NCI-H1105 treated with DMSO at 0.1 percent for 48 hours (cell line): Measurements from ENCODE around the gene CDK14.

Source experiments
- DNase-seq: peaks from one replicate; lab custom pipeline; 2025; lab: John Stamatoyannopoulos, UW

CDK14 gene

DNA sequence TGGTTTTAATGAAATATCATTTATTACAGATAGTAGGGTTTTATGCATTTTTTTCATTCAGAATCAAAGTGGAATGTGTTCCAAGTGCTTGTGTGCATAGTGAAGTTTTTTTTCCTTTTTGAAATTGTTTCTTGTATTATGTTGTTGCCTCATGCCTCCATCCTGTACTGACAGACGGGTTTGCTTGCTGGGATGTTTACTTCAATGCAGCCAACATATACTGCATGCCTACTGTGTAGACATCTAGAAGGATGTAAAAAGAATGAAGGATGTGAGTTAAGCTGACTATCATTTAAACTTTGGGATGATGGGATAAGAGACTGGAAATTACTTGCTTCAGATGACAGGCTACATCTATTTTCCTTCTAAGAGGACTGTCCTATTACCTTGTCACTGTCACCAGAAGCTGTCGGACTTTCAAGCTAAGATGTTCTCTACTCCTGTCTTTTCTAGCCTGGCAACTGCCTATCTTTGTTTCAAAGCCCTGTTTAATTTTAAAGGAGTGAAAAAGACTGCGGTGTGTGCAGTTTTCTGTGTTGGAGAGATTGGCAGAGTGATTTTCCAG, 243.7 kb downstream of the CDK14 start:
- DNase-seq, result no peak

DNA sequence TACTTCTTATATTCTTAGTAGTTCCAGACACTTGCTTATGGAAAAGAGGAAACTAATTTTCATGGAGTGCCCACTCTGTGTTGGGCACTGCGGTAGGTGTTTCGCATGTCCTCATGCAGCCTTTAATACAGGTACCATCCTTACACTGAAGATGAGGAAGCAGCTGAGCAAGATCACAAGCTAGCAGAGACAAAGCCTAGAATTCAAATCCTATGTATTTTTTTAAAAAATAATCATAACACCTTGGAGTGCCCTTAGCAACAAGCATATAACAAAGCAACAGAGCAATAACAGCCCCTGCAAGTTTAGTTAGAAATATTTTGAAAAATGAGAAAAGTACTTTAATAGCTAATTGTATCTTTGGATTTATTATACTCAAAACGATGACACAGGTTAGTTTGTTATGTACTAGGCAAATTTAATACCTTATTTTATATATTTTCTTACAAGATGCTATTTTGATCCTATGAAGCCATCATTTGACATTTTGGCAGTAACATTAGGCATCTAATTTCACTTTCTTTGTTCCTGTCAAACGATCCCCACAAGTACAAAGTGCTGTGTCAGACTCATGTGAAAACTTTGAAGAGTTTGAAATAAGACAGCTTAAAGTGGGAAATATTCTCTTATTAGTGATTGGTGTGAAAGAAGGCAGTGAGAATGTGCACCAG, 245.8 kb downstream of the CDK14 start:
- DNase-seq, result no peak

- DNase-seq, result no peak
These were observed 246.3 kb downstream of the CDK14 start for GRCh38 chr7:90842430-90842788.

- DNase-seq, result no peak
These were observed 247.4 kb downstream of the CDK14 start for GRCh38 chr7:90843472-90843871.

- no peak for DNase-seq
These were observed 248.3 kb downstream of the CDK14 start for GRCh38 chr7:90844421-90844820.

DNA sequence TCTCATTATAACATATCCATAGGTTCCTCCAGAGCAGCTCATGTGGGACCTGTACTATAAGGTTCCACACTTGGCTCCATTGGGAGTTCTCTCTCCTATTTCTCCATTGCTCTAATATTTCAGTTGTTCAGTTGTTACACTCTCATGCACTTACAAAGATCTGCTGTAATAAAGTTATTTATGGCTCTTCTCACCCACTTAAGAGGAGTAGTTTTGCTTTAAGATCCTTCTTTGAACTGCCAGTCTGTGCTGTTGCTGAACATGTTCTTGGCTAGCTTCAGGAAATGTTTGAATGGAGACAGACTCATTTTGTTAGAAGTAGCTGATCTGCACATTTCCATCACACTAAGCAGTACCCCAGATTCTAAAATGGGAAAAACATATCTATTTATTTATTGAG, 250.1 kb downstream of the CDK14 start:
- DNase-seq, result no peak

DNA sequence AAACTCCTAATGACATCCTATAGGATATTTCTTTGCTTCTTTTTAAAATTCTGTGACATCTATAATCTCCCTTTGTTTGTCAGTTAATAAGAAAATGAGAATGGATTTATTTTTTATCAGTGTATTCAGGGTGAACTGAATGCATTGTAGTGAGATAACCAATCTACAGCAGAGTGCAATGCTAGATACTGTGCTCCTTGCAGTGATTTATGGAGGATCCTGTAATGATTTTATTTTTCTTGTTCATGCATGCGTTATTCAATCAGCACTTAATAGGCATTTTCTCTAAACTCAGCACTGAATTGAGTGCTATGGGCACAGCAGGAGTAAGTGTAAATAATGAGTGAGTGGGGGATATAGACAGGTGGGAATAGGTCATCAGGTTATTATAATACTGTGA, 253.9 kb downstream of the CDK14 start:
- no peak for DNase-seq

DNA sequence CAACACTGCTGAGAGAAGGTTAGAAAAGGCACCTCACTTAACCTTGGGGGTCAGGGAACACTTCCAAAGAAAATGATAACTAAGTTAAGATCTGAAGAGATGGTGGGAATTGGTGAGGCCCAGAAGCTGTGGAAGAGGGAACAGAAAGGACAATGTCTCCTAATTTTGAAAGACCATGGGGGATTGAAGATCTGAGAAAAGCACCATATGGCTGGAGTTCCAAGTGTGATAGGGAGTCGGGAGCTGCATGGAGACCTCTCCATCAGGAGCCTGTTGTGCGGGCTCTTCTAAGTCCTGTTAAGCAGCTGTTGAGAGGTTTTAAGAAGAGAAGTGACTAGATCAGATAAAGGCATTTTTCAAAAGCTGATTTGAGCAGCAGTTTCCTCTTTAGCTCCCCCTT, 254.3 kb downstream of the CDK14 start:
- DNase-seq, result no peak

DNA sequence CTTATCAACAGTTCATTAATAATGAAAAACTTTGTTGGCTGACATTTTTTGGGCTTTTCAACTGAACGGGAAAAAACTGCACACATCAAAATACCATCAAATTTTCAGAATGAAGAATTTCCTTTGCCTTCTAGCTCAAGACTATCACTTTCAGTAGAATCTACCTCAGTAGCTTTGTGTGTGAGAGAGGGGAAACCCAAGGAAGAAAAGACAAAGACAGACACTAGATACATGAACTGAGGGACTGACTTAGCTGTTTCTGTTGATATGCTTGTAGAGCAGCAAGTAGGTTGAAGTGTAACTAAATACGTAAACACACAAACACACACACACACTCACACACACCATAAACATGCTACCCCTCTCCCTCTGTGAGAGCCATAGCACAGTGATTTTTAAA, 257.1 kb downstream of the CDK14 start:
- DNase-seq, result no peak

GRCh38 chr7:90856351-90857070, 260.4 kb downstream of the CDK14 start:
- DNase-seq, result no peak

DNA sequence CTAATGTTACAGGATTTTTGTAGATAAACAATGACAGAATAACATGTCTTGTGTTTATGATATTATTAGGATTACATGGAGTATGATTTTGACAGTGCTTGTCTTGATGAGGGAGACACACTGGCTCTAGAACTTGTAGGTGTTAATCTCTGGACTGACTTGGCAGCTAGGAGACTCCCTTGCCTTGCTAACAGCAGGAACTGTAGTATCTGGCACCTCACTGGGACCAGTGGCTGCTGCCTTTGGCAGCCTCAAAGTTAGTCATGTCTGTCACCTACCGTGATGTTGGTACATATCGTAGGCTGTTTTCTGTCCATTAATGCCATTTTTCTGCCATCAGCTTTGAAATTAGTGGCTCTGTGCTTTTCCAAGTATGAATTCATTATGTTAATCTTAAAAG, 261.5 kb downstream of the CDK14 start:
- DNase-seq, result no peak

DNA sequence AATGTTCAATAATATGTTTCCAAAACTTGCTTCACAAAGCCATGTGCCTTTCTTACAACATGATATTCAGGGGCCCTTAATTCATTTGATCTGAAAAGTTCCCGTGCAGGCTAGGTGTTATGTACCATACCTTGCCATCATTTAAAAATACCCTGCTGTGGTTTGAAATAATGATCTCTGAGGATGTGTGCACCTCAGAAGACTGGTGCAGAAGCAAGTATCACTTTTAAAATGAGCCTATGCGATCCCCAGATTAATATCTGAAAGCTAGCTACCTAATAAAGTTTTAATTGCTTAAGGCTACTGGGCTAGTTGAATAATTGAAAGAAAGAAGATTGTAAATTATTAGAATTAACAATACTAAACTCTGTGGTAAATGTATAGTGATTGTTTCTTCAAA, 262.4 kb downstream of the CDK14 start:
- no peak for DNase-seq

DNA sequence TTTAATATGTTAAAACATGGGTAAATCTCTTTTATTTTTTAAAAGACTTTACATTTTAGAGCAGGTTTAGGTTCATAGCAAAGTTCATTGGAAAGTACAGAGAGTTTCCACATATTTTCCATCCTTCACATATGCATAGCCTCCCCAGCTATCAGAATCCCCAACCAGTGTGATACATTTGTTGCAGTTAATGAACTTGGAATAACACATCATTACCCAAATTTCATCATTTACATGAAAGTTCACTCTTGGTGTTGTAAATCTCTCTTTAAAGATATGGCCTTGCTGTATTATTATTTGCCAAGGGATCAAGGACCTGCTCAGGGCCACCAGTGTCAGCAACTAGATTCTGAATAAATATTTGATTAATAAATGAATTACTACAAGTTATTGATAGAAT, 263.4 kb downstream of the CDK14 start:
- no peak for DNase-seq

- no peak for DNase-seq
These were observed 268.0 kb downstream of the CDK14 start for GRCh38 chr7:90864088-90864487.

GRCh38 chr7:90869335-90869734, 273.2 kb downstream of the CDK14 start:
- DNase-seq, result no peak

DNA sequence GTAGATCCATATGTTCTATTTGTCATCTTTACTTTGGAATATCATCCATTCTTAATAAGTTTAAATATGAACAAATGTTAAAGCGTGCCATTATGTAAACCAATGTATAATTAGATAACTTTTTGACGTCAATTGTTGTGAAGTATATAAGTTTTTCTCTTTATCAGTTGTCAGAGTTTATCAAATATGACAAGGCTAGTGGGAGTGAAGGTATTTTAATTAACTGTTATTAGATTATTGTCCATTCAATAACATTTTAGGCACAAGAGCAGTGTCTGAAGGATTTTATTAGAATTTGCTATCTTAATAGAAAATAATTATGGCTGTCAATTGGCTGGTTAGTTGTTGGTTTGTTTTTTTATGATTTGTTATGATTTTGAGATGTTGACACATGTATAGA, 280.6 kb downstream of the CDK14 start:
- DNase-seq, result no peak

GRCh38 chr7:90877201-90877600, 281.1 kb downstream of the CDK14 start:
- DNase-seq, result no peak

GRCh38 chr7:90879924-90880323, 283.8 kb downstream of the CDK14 start:
- DNase-seq, result no peak

DNA sequence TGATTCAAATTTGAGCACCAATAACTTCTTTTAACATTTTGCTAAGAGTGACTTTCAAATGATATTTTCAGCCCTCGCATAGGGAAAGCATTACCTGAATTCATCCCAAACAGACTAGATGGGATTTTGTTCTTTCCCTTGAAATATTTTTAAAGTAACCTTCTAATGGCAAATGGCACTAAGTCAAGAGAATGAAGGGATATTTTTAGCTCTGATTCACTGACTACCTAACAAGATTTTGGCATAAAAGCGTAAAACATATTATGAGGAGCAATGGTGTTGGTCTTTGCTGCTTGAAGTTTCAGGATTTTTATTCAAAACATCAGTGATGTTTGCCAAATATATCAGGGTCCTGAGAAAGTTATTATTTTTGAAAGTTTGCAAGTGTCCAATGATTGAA, 290.3 kb downstream of the CDK14 start:
- DNase-seq, result no peak

DNA sequence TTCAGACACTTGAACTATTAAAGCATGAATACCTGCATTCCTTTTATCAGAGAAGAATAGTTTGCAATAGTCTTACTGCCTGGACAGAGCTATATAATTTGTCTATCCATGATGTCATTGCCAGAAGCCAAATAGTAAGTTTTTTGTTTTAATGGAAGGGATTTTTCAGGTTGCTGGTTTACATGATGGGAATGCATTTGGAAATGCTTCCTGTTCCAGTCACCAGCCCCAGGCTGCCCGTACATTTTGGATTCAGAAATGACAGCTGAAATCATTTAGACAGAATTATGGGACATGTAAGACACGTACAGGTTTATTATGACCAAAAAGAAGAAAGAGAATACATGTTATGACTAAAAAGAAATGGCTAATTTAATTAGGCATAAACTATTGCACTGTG, 293.1 kb downstream of the CDK14 start:
- no peak for DNase-seq

- no peak for DNase-seq
These were observed 293.5 kb downstream of the CDK14 start for GRCh38 chr7:90889644-90890043.

DNA sequence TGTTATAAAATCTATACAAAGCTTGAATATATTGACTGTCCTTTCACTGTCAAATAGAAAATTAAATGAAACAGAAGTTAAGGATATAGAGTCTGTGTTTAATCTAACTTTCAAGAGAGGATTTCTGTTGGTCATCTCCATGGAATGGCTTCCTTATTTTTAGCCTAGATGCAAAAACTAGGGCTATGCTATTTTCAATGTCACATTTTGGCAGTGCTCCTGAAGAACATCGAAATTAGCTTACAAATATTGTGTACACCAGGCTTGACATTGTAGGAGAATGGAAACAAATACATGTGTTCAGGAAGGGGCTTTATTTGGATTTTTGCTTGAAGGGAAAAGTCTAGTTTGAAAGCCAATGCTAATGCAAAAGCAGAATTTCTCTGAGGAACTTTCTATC, 295.4 kb downstream of the CDK14 start:
- DNase-seq, result no peak

- DNase-seq, result no peak
These were observed 296.1 kb downstream of the CDK14 start for GRCh38 chr7:90892213-90892612.

GRCh38 chr7:90894122-90894521, 298.0 kb downstream of the CDK14 start:
- DNase-seq, result no peak
